ENCODE data around the gene RPP25. TPM values are rescaled to one million over a fixed set of nuclear protein-coding genes. Genes with fewer than 3 reads are reported as not detected.

Gene RPP25
- total and polyA plus RNA-seq, 2 donors (not counting 1 experiment from before 2014, with no cell fraction given): 0.92 to 3.1 TPM

DNA sequence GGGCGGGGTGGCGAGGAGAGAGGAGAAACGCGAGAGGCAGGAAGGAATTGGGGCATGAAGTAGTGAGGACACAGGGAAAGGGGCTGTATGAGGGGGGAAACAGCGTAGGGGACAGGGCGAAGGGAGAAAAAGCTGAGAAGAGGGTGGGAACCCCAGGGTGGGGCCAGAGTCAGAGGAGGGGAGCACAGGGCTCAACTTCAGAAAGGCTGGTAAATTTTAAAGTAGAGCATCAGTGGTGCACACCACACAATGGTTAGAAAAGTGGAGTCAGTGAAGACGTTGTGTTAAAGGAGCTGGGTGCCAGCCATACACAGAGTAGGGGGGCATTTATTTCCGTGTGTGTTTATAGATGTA, 3.0 kb upstream of the RPP25 start:
- WGBS (ENCODE audit: insufficient coverage): 13% methylated on average over 6 of the region's 8 CpGs
- H3K9ac ChIP-seq (ENCODE audit: low read length): no peak overlapping the region
- Mint-ChIP-seq H3K27me3 (peaks cover 57% of the 10 kb centered on the region), H3K9me3 (ENCODE audit: insufficient read depth) (no peaks in the 10 kb centered on the region), H3K4me1 (peaks cover 30% of the 10 kb centered on the region), H3K27ac (no peak overlapping the region), H3K4me3 (no peak overlapping the region)
- H3K27me3 ChIP-seq (replicated peaks in 1 of 4; ENCODE audit: control extremely low read depth in 1 of 4, control insufficient read depth in 3 of 4, insufficient read depth in 4 of 4, low read length in 3 of 4): peaks cover 0 to 58% (median 40%) of the 10 kb centered on the region in 4 experiments
- H3K4me3 ChIP-seq (ENCODE audit: control extremely low read depth in 1 of 5, extremely low read depth in 1 of 5, insufficient read depth in 1 of 5, low read depth in 2 of 5, low read length in 4 of 5): no peak overlapping the region
- H3K4me2 ChIP-seq (replicated peaks; ENCODE audit: low read depth, low read length, poor library complexity, severe bottlenecking): peak overlapping the region; percentile 60
- CTCF ChIA-PET: interaction anchor here (0.7 to 3.0 kb wide), 4 partner anchors 9 to 325 kb away, joined by 3 to 20 read pairs (median 5); no protein-coding TSS in a partner anchor
- no peak overlapping the region for H2AFZ ChIP-seq (ENCODE audit: insufficient read depth, low read depth, low read length, poor library complexity, severe bottlenecking)
- peaks cover 0 to 26% (median 0%) of the 10 kb centered on the region in 3 donors for H3K9me3 ChIP-seq (ENCODE audit: control extremely low read depth in 1 of 3, control insufficient read depth in 2 of 3, insufficient read depth in 1 of 3, low read length in 2 of 3)
- H4K20me1 ChIP-seq (ENCODE audit: control insufficient read depth, insufficient read depth, low read length, poor library complexity, severe bottlenecking): peaks cover 20% of the 10 kb centered on the region
- H3K27ac ChIP-seq (ENCODE audit: low read length in 2 of 2): no peak overlapping the region
- intact Hi-C loops (cut with micrococcal nuclease): loop anchor here (5.0 kb wide), 1 partner anchor 587 kb away; no protein-coding TSS in a partner anchor
- H3K36me3 ChIP-seq (replicated peaks in 1 of 2; ENCODE audit: control extremely low read depth in 1 of 2, control insufficient read depth in 1 of 2, extremely low read depth in 1 of 2, insufficient read depth in 2 of 2, low read length in 1 of 2): no peaks in the 10 kb centered on the region
- POLR2A ChIA-PET: no interaction called here
- H3K4me1 ChIP-seq (ENCODE audit: control insufficient read depth in 2 of 2, insufficient read depth in 2 of 2, low read length in 2 of 2): peaks cover 38 to 40% of the 10 kb centered on the region in 2 donors
- TF ChIP-seq, protein P1, sequence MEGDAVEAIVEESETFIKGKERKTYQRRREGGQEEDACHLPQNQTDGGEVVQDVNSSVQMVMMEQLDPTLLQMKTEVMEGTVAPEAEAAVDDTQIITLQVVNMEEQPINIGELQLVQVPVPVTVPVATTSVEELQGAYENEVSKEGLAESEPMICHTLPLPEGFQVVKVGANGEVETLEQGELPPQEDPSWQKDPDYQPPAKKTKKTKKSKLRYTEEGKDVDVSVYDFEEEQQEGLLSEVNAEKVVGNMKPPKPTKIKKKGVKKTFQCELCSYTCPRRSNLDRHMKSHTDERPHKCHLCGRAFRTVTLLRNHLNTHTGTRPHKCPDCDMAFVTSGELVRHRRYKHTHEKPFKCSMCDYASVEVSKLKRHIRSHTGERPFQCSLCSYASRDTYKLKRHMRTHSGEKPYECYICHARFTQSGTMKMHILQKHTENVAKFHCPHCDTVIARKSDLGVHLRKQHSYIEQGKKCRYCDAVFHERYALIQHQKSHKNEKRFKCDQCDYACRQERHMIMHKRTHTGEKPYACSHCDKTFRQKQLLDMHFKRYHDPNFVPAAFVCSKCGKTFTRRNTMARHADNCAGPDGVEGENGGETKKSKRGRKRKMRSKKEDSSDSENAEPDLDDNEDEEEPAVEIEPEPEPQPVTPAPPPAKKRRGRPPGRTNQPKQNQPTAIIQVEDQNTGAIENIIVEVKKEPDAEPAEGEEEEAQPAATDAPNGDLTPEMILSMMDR (IDR thresholded peaks at IDR 0.05): no peak
- no peak for TF ChIP-seq EZH2 (IDR thresholded peaks at IDR 0.05; ENCODE audit: borderline replicate concordance, insufficient read depth, low read depth, low read length, poor library complexity, severe bottlenecking)
- DNase-seq (no peak), ATAC-seq (ENCODE audit: low read depth) (no peak)
- H3K79me2 ChIP-seq (ENCODE audit: control insufficient read depth, insufficient read depth, low read length): no peaks in the 10 kb centered on the region

DNA sequence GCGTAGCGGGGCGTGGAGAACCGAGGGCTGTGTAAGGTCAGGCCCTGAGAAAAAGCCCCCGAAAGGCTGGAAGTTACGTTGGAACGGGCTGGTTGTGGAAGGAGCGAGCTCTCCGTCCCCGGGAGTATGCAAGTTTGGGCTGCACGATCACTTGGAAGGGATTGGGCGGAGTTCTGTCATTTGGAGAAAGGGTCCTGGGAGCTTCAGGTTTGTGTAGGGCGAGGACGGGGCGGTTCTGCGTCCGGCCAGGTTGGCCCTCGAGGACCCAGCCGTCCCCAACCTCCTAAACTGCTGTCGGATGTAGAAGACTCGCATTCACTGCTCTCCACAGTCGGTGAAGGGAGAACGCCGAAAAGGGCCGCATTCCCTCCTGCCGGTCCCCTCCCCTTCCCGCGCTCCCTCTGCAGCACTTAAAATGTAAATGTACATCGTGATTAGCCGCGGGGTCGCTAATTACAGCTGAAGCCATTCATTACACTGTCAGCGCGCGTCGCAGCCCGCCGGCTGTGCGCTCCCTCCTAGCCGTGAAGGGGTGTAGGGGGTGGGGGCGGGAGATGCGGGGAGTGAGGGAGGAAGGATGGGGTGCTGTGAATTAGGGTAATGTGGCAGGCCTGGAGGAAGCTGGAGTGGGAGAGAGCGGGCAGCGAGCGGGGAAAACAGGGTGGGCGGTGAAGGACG, 2.5 kb upstream of the RPP25 start:
- peak overlapping the region; percentile 61 for H3K27ac Mint-ChIP-seq
- WGBS (ENCODE audit: insufficient coverage): 6% methylated on average over 41 of the region's 47 CpGs
- intact Hi-C loops (cut with micrococcal nuclease): loop anchor here (5.0 kb wide), 1 partner anchor 587 kb away; no protein-coding TSS in a partner anchor
- TF ChIP-seq, protein P1 (IDR thresholded peaks at IDR 0.05): no peak
- TF ChIP-seq EZH2 (IDR thresholded peaks at IDR 0.05; ENCODE audit: borderline replicate concordance, insufficient read depth, low read depth, low read length, poor library complexity, severe bottlenecking): no peak
- peak overlapping the region; percentile 66 for H3K4me3 Mint-ChIP-seq
- H3K79me2 ChIP-seq (ENCODE audit: control insufficient read depth, insufficient read depth, low read length): no peaks in the 10 kb centered on the region
- ChIA-PET CTCF (interaction anchor here (0.6 to 3.0 kb wide), 7 partner anchors 8 to 325 kb away, joined by 3 to 20 read pairs (median 4); partner anchors contain the start of gene PPCDC), POLR2A (no interaction called here)
- H3K4me1 Mint-ChIP-seq: peaks cover 30% of the 10 kb centered on the region
- DNase-seq (peak; percentile 43), ATAC-seq (ENCODE audit: low read depth) (no peak)
- no peaks in the 10 kb centered on the region for H3K9me3 Mint-ChIP-seq (ENCODE audit: insufficient read depth)
- H3K9me3 ChIP-seq (ENCODE audit: control extremely low read depth in 1 of 3, control insufficient read depth in 2 of 3, insufficient read depth in 1 of 3, low read length in 2 of 3): peaks cover 0 to 26% (median 0%) of the 10 kb centered on the region in 3 donors
- H4K20me1 ChIP-seq (ENCODE audit: control insufficient read depth, insufficient read depth, low read length, poor library complexity, severe bottlenecking): peaks cover 20% of the 10 kb centered on the region
- H3K27me3 Mint-ChIP-seq: peaks cover 57% of the 10 kb centered on the region
- H3K36me3 ChIP-seq (replicated peaks in 1 of 2; ENCODE audit: control extremely low read depth in 1 of 2, control insufficient read depth in 1 of 2, extremely low read depth in 1 of 2, insufficient read depth in 2 of 2, low read length in 1 of 2): no peaks in the 10 kb centered on the region
- H3K4me2 ChIP-seq (replicated peaks; ENCODE audit: low read depth, low read length, poor library complexity, severe bottlenecking): peak overlapping the region; percentile 60
- no peak overlapping the region for H2AFZ ChIP-seq (ENCODE audit: insufficient read depth, low read depth, low read length, poor library complexity, severe bottlenecking)
- H3K4me1 ChIP-seq (ENCODE audit: control insufficient read depth in 2 of 2, insufficient read depth in 2 of 2, low read length in 2 of 2): peaks cover 38 to 40% of the 10 kb centered on the region in 2 donors
- H3K4me3 ChIP-seq (ENCODE audit: control extremely low read depth in 1 of 5, extremely low read depth in 1 of 5, insufficient read depth in 1 of 5, low read depth in 2 of 5, low read length in 4 of 5): no peak overlapping the region
- no peak overlapping the region for H3K9ac ChIP-seq (ENCODE audit: low read length)
- H3K27ac ChIP-seq (ENCODE audit: low read length in 2 of 2): no peak overlapping the region
- peaks cover 0 to 63% (median 40%) of the 10 kb centered on the region in 4 experiments for H3K27me3 ChIP-seq (replicated peaks in 1 of 4; ENCODE audit: control extremely low read depth in 1 of 4, control insufficient read depth in 3 of 4, insufficient read depth in 4 of 4, low read length in 3 of 4)
